ENCODE measurements around the gene METTL5.
"Not testable (repeated sequence)": the region's sequence is repeated elsewhere in the genome, so short reads cannot be mapped to it uniquely, and the experiment has no call there.

DNA sequence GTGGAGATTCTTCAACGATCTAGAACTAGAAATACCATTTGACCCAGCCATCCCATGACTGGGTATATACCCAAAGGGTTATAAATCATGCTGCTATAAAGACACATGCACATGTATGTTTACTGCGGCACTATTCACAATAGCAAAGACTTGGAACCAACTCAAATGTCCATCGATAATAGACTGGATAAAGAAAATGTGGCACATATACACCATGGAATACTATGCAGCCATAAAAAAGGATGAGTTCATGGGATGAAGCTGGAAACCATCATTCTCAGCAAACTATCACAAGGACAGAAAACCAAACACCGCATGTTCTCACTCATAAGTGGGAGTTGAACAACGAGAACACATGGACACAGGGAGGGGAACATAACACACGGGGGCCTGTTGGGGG is 7.3 kb downstream of the METTL5 start:
- TF ChIP-seq, protein P1, sequence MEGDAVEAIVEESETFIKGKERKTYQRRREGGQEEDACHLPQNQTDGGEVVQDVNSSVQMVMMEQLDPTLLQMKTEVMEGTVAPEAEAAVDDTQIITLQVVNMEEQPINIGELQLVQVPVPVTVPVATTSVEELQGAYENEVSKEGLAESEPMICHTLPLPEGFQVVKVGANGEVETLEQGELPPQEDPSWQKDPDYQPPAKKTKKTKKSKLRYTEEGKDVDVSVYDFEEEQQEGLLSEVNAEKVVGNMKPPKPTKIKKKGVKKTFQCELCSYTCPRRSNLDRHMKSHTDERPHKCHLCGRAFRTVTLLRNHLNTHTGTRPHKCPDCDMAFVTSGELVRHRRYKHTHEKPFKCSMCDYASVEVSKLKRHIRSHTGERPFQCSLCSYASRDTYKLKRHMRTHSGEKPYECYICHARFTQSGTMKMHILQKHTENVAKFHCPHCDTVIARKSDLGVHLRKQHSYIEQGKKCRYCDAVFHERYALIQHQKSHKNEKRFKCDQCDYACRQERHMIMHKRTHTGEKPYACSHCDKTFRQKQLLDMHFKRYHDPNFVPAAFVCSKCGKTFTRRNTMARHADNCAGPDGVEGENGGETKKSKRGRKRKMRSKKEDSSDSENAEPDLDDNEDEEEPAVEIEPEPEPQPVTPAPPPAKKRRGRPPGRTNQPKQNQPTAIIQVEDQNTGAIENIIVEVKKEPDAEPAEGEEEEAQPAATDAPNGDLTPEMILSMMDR (IDR thresholded peaks at IDR 0.05), result not testable (repeated sequence)
- TF ChIP-seq POLR2A (IDR thresholded peaks at IDR 0.05), result not testable (repeated sequence)

Measured in Peyer's patch (tissue), 4 donors.